NT2/D1 (cell line): ENCODE results near the gene CREB1.

Source experiments
- SUZ12 ChIP-seq: IDR thresholded peaks from 2 replicates; pipeline ENCODE4 v1.6.1; 2011; ENCODE audit not compliant: insufficient read length, insufficient read depth; ENCODE audit errors: extremely low read depth
- ZNF274 ChIP-seq: IDR thresholded peaks from 2 replicates; pipeline ENCODE4 v1.6.1; 2011; ENCODE audit warnings: mild to moderate bottlenecking, low read depth, low read length

GRCh38 chr2:207606399-207606798 lies 76.6 kb downstream of the CREB1 start:
- TF ChIP-seq SUZ12 (no peak), ZNF274 (no peak)
